Activated T-cell treated with anti-CD3 and anti-CD28 coated beads, Interleukin-2, amount 50 U/mL, for 72 hours (primary cell): Measurements from ENCODE around the gene PCGF3. TPM values are rescaled to one million over a fixed set of nuclear protein-coding genes. Genes with fewer than 3 reads are reported as not detected.

Experiments used
- ATAC-seq, 2 donors: fragments of 150-1000 bp; cut with Tn5 transposase; replicated peaks in 1 of 2; 2 replicates each; pipeline ENCODE4 v1.10.0; 2021; ENCODE audit warnings: moderate library complexity in 2 of 2, mild to moderate bottlenecking in 1 of 2
- DNase-seq, 2 donors: peaks; one replicate each; pipeline ENCODE4 v3.0.0; 2021 to 2022; ENCODE audit warnings: mixed read lengths in 1 of 2
- H3K27ac Mint-ChIP-seq: one replicate; pipeline ENCODE4 v1.8.0; 2022; ENCODE audit warnings: mild to moderate bottlenecking, moderate library complexity, mixed read lengths
- H3K27me3 Mint-ChIP-seq: one replicate; pipeline ENCODE4 v1.8.0; 2022; ENCODE audit warnings: low read depth, mixed read lengths
- H3K36me3 Mint-ChIP-seq, 2 donors: one replicate each; pipeline ENCODE4 v1.8.0; 2022; ENCODE audit warnings: mixed read lengths in 2 of 2, mild to moderate bottlenecking in 1 of 2; ENCODE audit not compliant: insufficient read depth in 2 of 2
- H3K4me1 Mint-ChIP-seq: one replicate; pipeline ENCODE4 v1.8.0; 2022; ENCODE audit warnings: low read depth, mixed read lengths
- H3K4me3 Mint-ChIP-seq, 2 donors: one replicate each; pipeline ENCODE4 v1.8.0; 2022; ENCODE audit warnings: mild to moderate bottlenecking in 2 of 2, mixed read lengths in 2 of 2, moderate library complexity in 2 of 2
- H3K9me3 Mint-ChIP-seq, 2 donors: one replicate each; pipeline ENCODE4 v1.8.0; 2022; ENCODE audit warnings: mixed read lengths in 2 of 2
- total RNA-seq, 2 donors: library from RNA; stranded (reverse); gene quantifications; one replicate each; pipeline ENCODE4 v1.2.3, GENCODE V29; 2022

Gene PCGF3
- total RNA-seq, 2 donors from 2014 or later, result 31.5 to 35.5 TPM

- peak; percentile 97 to 98 for DNase-seq
- peak; percentile 94 to 95 for ATAC-seq
- Mint-ChIP-seq H3K27ac (peak within 1 kb of the TSS; percentile 88), H3K9me3 (no peaks in the 10 kb centered on the region), H3K4me1 (peaks cover 11% of the 10 kb centered on the region), H3K36me3 (peaks cover 3 to 5% of the 10 kb centered on the region in 2 donors), H3K27me3 (no peaks in the 10 kb centered on the region), H3K4me3 (peak within 1 kb of the TSS; percentile 91 to 92)
Observed at GRCh38 chr4:674172-675035, 31.2 kb upstream of the PCGF3 start, which contains the start of the genes ATP5ME and MYL5. Gene ATP5ME, minus strand, starts transcription at chr4:674276. Its CDS starts 29 bp downstream, at chr4:674247. Gene MYL5, plus strand, starts transcription at chr4:674542. Its CDS starts 3,485 bp downstream, at chr4:678027.

GRCh38 chr4:675036-675882 lies 30.4 kb upstream of the PCGF3 start:
- Mint-ChIP-seq H3K27me3 (no peaks in the 10 kb centered on the region), H3K27ac (peak overlapping the region; percentile 88), H3K4me3 (peak overlapping the region; percentile 91 to 92), H3K9me3 (no peaks in the 10 kb centered on the region), H3K4me1 (peaks cover 11% of the 10 kb centered on the region), H3K36me3 (peaks cover 3 to 5% of the 10 kb centered on the region in 2 donors)
- DNase-seq, result no peak
- peak; percentile 1 to 4 for ATAC-seq

GRCh38 chr4:675980-676870 lies 29.4 kb upstream of the PCGF3 start:
- no peak for DNase-seq
- Mint-ChIP-seq H3K4me3 (peak overlapping the region; percentile 28 to 56), H3K9me3 (no peaks in the 10 kb centered on the region), H3K27me3 (no peaks in the 10 kb centered on the region), H3K36me3 (peaks cover 2 to 5% of the 10 kb centered on the region in 2 donors), H3K4me1 (peaks cover 17% of the 10 kb centered on the region), H3K27ac (no peak overlapping the region)
- no peak for ATAC-seq

- DNase-seq, result no peak
- Mint-ChIP-seq H3K9me3 (no peaks in the 10 kb centered on the region), H3K27me3 (no peaks in the 10 kb centered on the region), H3K36me3 (peaks cover 2 to 5% of the 10 kb centered on the region in 2 donors), H3K4me3 (peak overlapping the region in 1 of 2 donors; percentile 28), H3K4me1 (peaks cover 17% of the 10 kb centered on the region), H3K27ac (no peak overlapping the region)
- no peak for ATAC-seq
Observed at GRCh38 chr4:676871-677235, 28.8 kb upstream of the PCGF3 start.

GRCh38 chr4:677431-678293 lies 28.0 kb upstream of the PCGF3 start:
- Mint-ChIP-seq H3K9me3 (no peaks in the 10 kb centered on the region), H3K36me3 (peaks cover 2 to 5% of the 10 kb centered on the region in 2 donors), H3K4me3 (no peak overlapping the region), H3K27ac (no peak overlapping the region), H3K27me3 (no peaks in the 10 kb centered on the region), H3K4me1 (peaks cover 16% of the 10 kb centered on the region)
- DNase-seq (peak; percentile 31 to 33), ATAC-seq (no peak)

GRCh38 chr4:678331-679103 lies 27.1 kb upstream of the PCGF3 start:
- Mint-ChIP-seq H3K9me3 (no peaks in the 10 kb centered on the region), H3K27ac (no peak overlapping the region), H3K4me3 (no peak overlapping the region), H3K27me3 (no peaks in the 10 kb centered on the region), H3K36me3 (no peaks in the 10 kb centered on the region), H3K4me1 (peaks cover 8% of the 10 kb centered on the region)
- ATAC-seq, result no peak
- no peak for DNase-seq

GRCh38 chr4:679104-679481 lies 26.5 kb upstream of the PCGF3 start:
- DNase-seq (no peak), ATAC-seq (no peak)
- no peaks in the 10 kb centered on the region for H3K27me3 Mint-ChIP-seq
- no peaks in the 10 kb centered on the region for H3K36me3 Mint-ChIP-seq
- H3K27ac Mint-ChIP-seq, result no peak overlapping the region
- no peak overlapping the region for H3K4me3 Mint-ChIP-seq
- H3K9me3 Mint-ChIP-seq, result no peaks in the 10 kb centered on the region
- H3K4me1 Mint-ChIP-seq, result peaks cover 6% of the 10 kb centered on the region

GRCh38 chr4:679629-680028 lies 26.0 kb upstream of the PCGF3 start:
- Mint-ChIP-seq H3K27ac (no peak overlapping the region), H3K9me3 (no peaks in the 10 kb centered on the region), H3K4me3 (peak overlapping the region in 1 of 2 donors; percentile 32), H3K4me1 (peaks cover 6% of the 10 kb centered on the region), H3K27me3 (no peaks in the 10 kb centered on the region), H3K36me3 (no peaks in the 10 kb centered on the region)
- DNase-seq (no peak), ATAC-seq (no peak)

- Mint-ChIP-seq H3K4me3 (peak overlapping the region; percentile 71 to 74), H3K9me3 (no peaks in the 10 kb centered on the region), H3K36me3 (no peaks in the 10 kb centered on the region), H3K27ac (no peak overlapping the region), H3K27me3 (no peaks in the 10 kb centered on the region), H3K4me1 (peaks cover 6% of the 10 kb centered on the region)
- ATAC-seq, result no peak
- no peak for DNase-seq
Observed at GRCh38 chr4:680091-680490, 25.5 kb upstream of the PCGF3 start.

GRCh38 chr4:680551-680927 lies 25.1 kb upstream of the PCGF3 start:
- H3K4me1 Mint-ChIP-seq, result peaks cover 6% of the 10 kb centered on the region
- DNase-seq, result peak in 1 of 2 donors; percentile 23

GRCh38 chr4:680928-681645 lies 24.5 kb upstream of the PCGF3 start:
- ATAC-seq, result peak; percentile 54 to 71
- Mint-ChIP-seq H3K9me3 (no peaks in the 10 kb centered on the region), H3K4me1 (peaks cover 6% of the 10 kb centered on the region), H3K27me3 (no peaks in the 10 kb centered on the region), H3K27ac (no peak overlapping the region), H3K4me3 (peak overlapping the region; percentile 71 to 74), H3K36me3 (no peaks in the 10 kb centered on the region)
- DNase-seq, result peak; percentile 66 to 76

More at GRCh38 chr4:680551-680927, 25.1 kb upstream of the PCGF3 start:
- peak overlapping the region; percentile 71 to 74 for H3K4me3 Mint-ChIP-seq
- no peaks in the 10 kb centered on the region for H3K36me3 Mint-ChIP-seq
- ATAC-seq, result peak; percentile 9 to 26
- H3K9me3 Mint-ChIP-seq, result no peaks in the 10 kb centered on the region
- H3K27ac Mint-ChIP-seq, result no peak overlapping the region
- H3K27me3 Mint-ChIP-seq, result no peaks in the 10 kb centered on the region
